ENCODE data around the gene FOXF1. TPM values are rescaled to one million over a fixed set of nuclear protein-coding genes. Genes with fewer than 3 reads are reported as not detected.
A peak's percentile ranks its signal among the peaks of the same experiment; 100 is the strongest.

The FOXF1 gene
- polyA plus RNA-seq, 1 donor (not counting 4 experiments of a cell fraction or from before 2014, with no cell fraction given): not detected

GRCh38 chr16:86501989-86502855, 8.1 kb upstream of the FOXF1 start:
- no peaks in the 10 kb centered on the region for H4K20me1 ChIP-seq (ENCODE audit: control insufficient read depth, extremely low read depth, insufficient read depth, low read length)
- no peaks in the 10 kb centered on the region for H3K36me3 ChIP-seq (ENCODE audit: control insufficient read depth in 2 of 2, extremely low read depth in 1 of 2, insufficient read depth in 2 of 2, low read length in 2 of 2)
- no peak overlapping the region for H3K4me2 ChIP-seq (ENCODE audit: control insufficient read depth, extremely low read depth, insufficient read depth, low read depth, low read length)
- no peaks in the 10 kb centered on the region for H3K79me2 ChIP-seq (ENCODE audit: control insufficient read depth, insufficient read depth, low read length)
- dilution Hi-C loops (cut with MboI; ENCODE audit: extremely low pct_ligation_motif_present, low sequenced_read_pairs): no loop called here
- no peak overlapping the region for H3K27ac ChIP-seq (ENCODE audit: control insufficient read depth, insufficient read depth, low read length)
- TF ChIP-seq EZH2 (IDR thresholded peaks at IDR 0.05; ENCODE audit: low read length): peak; percentile 41
- no peak for TF ChIP-seq CTCF (optimal IDR thresholded peaks at IDR 0.05 in 1 of 3, IDR thresholded peaks at IDR 0.05 in 1 of 3, conservative IDR thresholded peaks at IDR 0.05 in 1 of 3; ENCODE audit: extremely low read depth in 1 of 3, insufficient read depth in 2 of 3, low read length in 3 of 3)
- H3K4me1 ChIP-seq (ENCODE audit: control insufficient read depth, extremely low read depth, insufficient read depth, low read length): no peaks in the 10 kb centered on the region
- H3K9me3 ChIP-seq (ENCODE audit: control insufficient read depth, low read depth, low read length): no peaks in the 10 kb centered on the region
- no peak for FAIRE-seq
- no peaks in the 10 kb centered on the region for H3K9me1 ChIP-seq (ENCODE audit: control insufficient read depth, extremely low read depth, insufficient read depth, low read length)
- DNase-seq (ENCODE audit: low read depth, low spot score): no peak
- H2AFZ ChIP-seq (ENCODE audit: control insufficient read depth, low read length): no peak overlapping the region
- no peak overlapping the region for H3K4me3 ChIP-seq (ENCODE audit: control insufficient read depth in 2 of 3, extremely low read depth in 1 of 3, insufficient read depth in 2 of 3, low read depth in 1 of 3, low read length in 3 of 3)
- peaks cover 94% of the 10 kb centered on the region for H3K27me3 ChIP-seq (ENCODE audit: control insufficient read depth, extremely low read depth, insufficient read depth, low read length)
- no peak overlapping the region for H3K9ac ChIP-seq (ENCODE audit: control insufficient read depth, extremely low read depth, insufficient read depth, low read length)

GRCh38 chr16:86502856-86503748, 7.2 kb upstream of the FOXF1 start:
- no peak overlapping the region for H3K4me3 ChIP-seq (ENCODE audit: control insufficient read depth in 2 of 3, extremely low read depth in 1 of 3, insufficient read depth in 2 of 3, low read depth in 1 of 3, low read length in 3 of 3)
- peak; percentile 63 for TF ChIP-seq EZH2 (IDR thresholded peaks at IDR 0.05; ENCODE audit: low read length)
- no peak for TF ChIP-seq CTCF (optimal IDR thresholded peaks at IDR 0.05 in 1 of 3, IDR thresholded peaks at IDR 0.05 in 1 of 3, conservative IDR thresholded peaks at IDR 0.05 in 1 of 3; ENCODE audit: extremely low read depth in 1 of 3, insufficient read depth in 2 of 3, low read length in 3 of 3)
- H3K9me3 ChIP-seq (ENCODE audit: control insufficient read depth, low read depth, low read length): no peaks in the 10 kb centered on the region
- dilution Hi-C loops (cut with MboI; ENCODE audit: extremely low pct_ligation_motif_present, low sequenced_read_pairs): no loop called here
- H3K4me2 ChIP-seq (ENCODE audit: control insufficient read depth, extremely low read depth, insufficient read depth, low read depth, low read length): no peak overlapping the region
- H3K27ac ChIP-seq (ENCODE audit: control insufficient read depth, insufficient read depth, low read length): no peak overlapping the region
- H3K27me3 ChIP-seq (ENCODE audit: control insufficient read depth, extremely low read depth, insufficient read depth, low read length): peaks cover 100% of the 10 kb centered on the region
- FAIRE-seq: no peak
- DNase-seq (ENCODE audit: low read depth, low spot score): no peak
- H3K79me2 ChIP-seq (ENCODE audit: control insufficient read depth, insufficient read depth, low read length): no peaks in the 10 kb centered on the region
- no peaks in the 10 kb centered on the region for H3K36me3 ChIP-seq (ENCODE audit: control insufficient read depth in 2 of 2, extremely low read depth in 1 of 2, insufficient read depth in 2 of 2, low read length in 2 of 2)
- H4K20me1 ChIP-seq (ENCODE audit: control insufficient read depth, extremely low read depth, insufficient read depth, low read length): no peaks in the 10 kb centered on the region
- no peaks in the 10 kb centered on the region for H3K4me1 ChIP-seq (ENCODE audit: control insufficient read depth, extremely low read depth, insufficient read depth, low read length)
- H3K9me1 ChIP-seq (ENCODE audit: control insufficient read depth, extremely low read depth, insufficient read depth, low read length): no peaks in the 10 kb centered on the region
- H2AFZ ChIP-seq (ENCODE audit: control insufficient read depth, low read length): no peak overlapping the region
- H3K9ac ChIP-seq (ENCODE audit: control insufficient read depth, extremely low read depth, insufficient read depth, low read length): no peak overlapping the region

Measured in keratinocyte (primary cell).